Motor neuron (in vitro differentiated cells): ENCODE data around the gene ZFAND3. TPM values are rescaled to one million over a fixed set of nuclear protein-coding genes. Genes with fewer than 3 reads are reported as not detected.
"Not testable (repeated sequence)": the region's sequence is repeated elsewhere in the genome, so short reads cannot be mapped to it uniquely, and the experiment has no call there.

ENCODE experiments used
- ATAC-seq, 8 experiments: fragments of 200-7000 bp; cut with Tn5 transposase; replicated peaks in 6 of 8; 2 replicates each; pipeline ENCODE4 v1.8.0; 2021; ENCODE audit warnings: mild to moderate bottlenecking in 8 of 8, moderate library complexity in 8 of 8
- H3K27ac ChIP-seq, 2 donors: fragments of 250-450 bp; sonication (Bioruptor Pico); 2 replicates each; pipeline ENCODE4 v1.9.0; 2021; ENCODE audit warnings: antibody characterized with exemption in 2 of 2, mild to moderate bottlenecking in 2 of 2, moderate library complexity in 1 of 2
- H3K4me1 ChIP-seq, 2 donors: fragments of 250-450 bp; sonication (Bioruptor Pico); replicated peaks in 1 of 2; 2 replicates each; pipeline ENCODE4 v1.6.1; 2021; ENCODE audit warnings: antibody characterized with exemption in 2 of 2, mild to moderate bottlenecking in 2 of 2, moderate library complexity in 1 of 2
- H3K4me3 ChIP-seq, 5 donors: fragments of 250-450 bp; sonication (Bioruptor Pico); 2 replicates each; pipeline ENCODE4 v1.9.0; 2021; ENCODE audit warnings: antibody characterized with exemption in 5 of 5, mild to moderate bottlenecking in 5 of 5, moderate library complexity in 4 of 5
- WGBS, 10 experiments: fragments of 450-650 bp; shearing (Covaris generic); methylation state at CpG; one replicate each; pipeline ENCODE4 v1.0.0; 2022; 5-methylcytosine and 5-hydroxymethylcytosine counted together
- in situ Hi-C, 9 experiments: fragments of 400-800 bp; cut with MboI; loops; one replicate each; pipeline ENCODE4 v1.15.0; 2021; ENCODE audit warnings: low sequenced_read_pairs in 9 of 9, low pct_unique_long_range_greater_than_20kb in 2 of 9; ENCODE audit not compliant: unreplicated experiment in 9 of 9
- total RNA-seq, 8 experiments: library from RNA; unstranded; fragments of 300-600 nt; gene quantifications; 2 replicates each; pipeline versions ENCODE4 v1.2.3 to v1.2.4, GENCODE V29; 2022

Gene ZFAND3
- total RNA-seq, 8 experiments from 2014 or later = 21.2 to 54.1 (median 39.2) TPM

DNA sequence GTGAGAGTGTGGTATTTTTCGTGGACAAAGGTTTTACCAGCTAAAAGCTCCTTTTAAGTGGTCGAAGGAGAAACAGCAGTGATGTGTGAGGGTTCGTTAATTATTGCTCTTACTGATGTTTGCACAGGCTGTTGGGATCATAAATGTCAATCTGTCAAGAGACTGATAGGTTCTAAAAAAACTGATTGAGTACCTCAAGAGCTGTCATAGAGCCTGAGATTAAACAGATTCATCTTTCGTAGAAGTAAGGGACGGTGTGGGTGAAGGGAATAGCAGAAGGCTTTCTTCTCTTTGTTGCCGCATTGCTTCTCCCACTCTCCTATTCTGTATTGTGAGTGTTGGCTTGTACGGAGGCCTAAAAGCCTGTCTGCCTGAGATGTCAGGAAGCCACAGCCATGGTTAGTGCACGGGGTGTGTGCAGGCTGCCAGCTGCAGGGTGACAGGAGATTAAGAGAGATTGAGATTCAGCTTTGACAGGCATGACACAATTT is 291.0 kb downstream of the ZFAND3 start:
- in situ Hi-C loops = no loop called here
- 20 to 85% (median 67%) methylated on average over 3 to 8 of the region's 8 CpGs; no CpG with 5 or more reads in 1 of the 10 experiments for WGBS, 10 experiments
- Histone ChIP-seq H3K4me1 (peaks cover 11 to 36% of the 10 kb centered on the region in 2 donors), H3K27ac (peak overlapping the region in 1 of 2 donors; percentile 15), H3K4me3 (no peak overlapping the region)
- peak in 7 of 8 experiments; percentile 31 to 77 (median 60) for ATAC-seq

DNA sequence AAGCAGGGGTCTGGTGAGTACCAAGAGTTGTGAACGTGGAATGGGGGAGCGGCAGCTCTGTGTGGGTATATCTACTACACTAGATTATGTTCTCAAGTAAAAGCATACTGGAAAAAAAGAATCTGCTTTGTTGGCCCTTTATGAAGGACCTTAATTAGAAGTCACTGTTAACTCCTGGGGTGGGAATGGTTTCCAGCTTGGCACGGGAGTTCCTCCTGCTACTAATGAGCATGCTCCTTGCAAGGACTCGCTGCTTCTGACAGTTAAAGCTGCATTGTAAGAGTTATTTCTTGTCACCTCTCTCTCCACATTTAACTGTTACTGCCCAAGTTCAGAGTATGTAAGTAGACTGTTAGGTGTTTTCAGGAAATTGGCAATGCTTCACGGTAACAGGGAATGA is 292.7 kb downstream of the ZFAND3 start:
- 70 to 100% (median 83%) methylated on average over 1 to 5 of the region's 5 CpGs; no CpG with 5 or more reads in 1 of the 10 experiments for WGBS, 10 experiments
- H3K4me1 ChIP-seq = peaks cover 13 to 36% of the 10 kb centered on the region in 2 donors
- no peak overlapping the region for H3K27ac ChIP-seq
- in situ Hi-C loops = no loop called here
- ATAC-seq = no peak
- H3K4me3 ChIP-seq = no peak overlapping the region

DNA sequence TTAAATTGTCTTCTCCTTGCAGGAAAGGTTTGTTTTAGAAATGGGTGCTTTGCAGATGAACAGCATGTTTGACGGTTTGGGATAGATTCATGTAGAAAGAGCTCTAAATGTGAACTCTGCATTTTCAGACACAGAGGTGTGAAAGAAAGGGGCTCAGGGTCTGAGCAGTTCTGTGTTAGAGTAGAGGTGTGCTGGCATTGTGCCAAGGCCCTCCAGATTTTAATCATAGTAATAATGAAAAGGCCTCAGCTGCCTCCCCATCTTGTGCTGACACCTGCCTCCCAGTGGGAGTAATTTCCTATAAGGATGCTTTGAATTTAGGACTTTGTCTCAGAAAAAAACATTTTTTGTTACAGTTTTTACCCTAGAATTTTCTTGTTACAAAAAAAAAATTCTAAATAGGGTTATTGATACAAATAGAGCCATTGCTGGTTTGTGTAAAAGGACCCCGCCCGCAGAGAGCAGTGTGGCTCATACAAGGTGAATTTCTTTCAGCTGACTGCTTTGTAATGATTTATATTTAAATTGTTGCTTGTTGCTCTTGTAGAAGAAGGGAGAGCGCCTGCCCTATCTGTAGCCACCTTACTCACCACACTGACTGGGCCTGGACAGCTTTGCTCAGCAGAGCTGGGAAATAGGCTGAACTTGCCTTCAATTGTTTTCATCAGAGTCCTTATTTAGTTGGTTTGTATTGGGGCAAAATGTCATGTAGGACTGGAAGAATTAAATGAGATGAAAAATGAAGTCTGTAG is 294.5 kb downstream of the ZFAND3 start:
- peak in 6 of 8 experiments; percentile 38 to 75 (median 62) for ATAC-seq
- Histone ChIP-seq H3K27ac (no peak overlapping the region), H3K4me1 (peaks cover 13 to 36% of the 10 kb centered on the region in 2 donors), H3K4me3 (no peak overlapping the region)
- WGBS, 10 experiments = 78 to 100% (median 98%) methylated on average over 1 to 4 of the region's 4 CpGs
- in situ Hi-C loops = no loop called here

DNA sequence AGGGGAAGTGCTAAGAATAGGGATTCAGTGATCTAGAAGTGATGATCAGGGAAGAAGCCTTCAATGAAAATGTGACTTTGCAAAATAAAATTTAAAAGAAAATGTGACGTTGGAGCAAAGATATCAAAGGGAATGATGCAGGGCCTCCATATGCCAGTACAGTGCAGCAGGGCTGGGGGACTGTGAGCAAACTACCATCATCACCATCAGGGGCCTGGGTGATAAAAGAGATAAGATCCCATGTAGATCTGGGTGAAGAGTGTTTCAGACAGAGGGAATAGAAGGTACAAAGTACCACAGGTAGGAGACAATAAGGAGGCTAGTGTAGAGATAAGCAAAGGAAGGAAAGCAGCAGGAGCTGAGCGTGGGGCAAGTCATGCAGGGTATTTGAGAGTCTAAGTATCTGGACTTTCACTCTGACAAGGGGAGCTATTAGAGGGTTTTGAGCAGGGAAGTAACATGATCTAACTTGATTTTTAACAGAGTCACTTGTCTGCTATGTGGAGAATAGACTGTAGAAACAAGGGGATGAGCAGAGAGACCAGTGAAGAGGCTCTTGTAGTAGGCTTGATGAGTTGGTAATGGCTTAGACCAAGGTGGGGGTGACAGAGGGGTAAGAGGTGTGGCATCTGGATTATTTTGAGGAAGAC is 295.6 kb downstream of the ZFAND3 start:
- 85 to 100% (median 92%) methylated on average over 1 to 2 of the region's 2 CpGs; no CpG with 5 or more reads in 3 of the 10 experiments for WGBS, 10 experiments
- no peak for ATAC-seq
- H3K27ac ChIP-seq = no peak overlapping the region
- in situ Hi-C loops = no loop called here
- H3K4me3 ChIP-seq = no peak overlapping the region
- H3K4me1 ChIP-seq = peaks cover 12 to 43% of the 10 kb centered on the region in 2 donors

DNA sequence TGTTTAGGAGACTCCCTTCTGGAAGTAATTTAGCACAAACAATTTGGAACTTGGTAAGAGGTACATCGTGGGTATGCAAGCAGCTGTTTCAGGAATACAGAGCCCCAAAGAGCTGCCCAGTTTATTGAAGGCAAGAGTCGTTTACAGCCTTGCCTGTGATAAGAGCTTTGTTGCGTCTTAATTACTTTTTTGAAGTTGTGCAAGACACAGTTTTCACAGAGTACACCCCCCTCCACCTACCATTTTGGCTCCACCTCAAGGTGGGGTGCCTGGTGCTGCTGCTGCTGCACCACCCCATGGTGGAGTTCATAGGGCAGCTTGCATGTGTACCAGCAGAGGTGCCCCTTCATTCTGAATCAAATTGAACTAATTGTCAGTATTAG is 296.1 kb downstream of the ZFAND3 start:
- Histone ChIP-seq H3K4me3 (no peak overlapping the region), H3K4me1 (peaks cover 7 to 41% of the 10 kb centered on the region in 2 donors), H3K27ac (no peak overlapping the region)
- in situ Hi-C loops = no loop called here
- WGBS, 10 experiments = 57 to 100% (median 83%) methylated on average over 1 to 3 of the region's 3 CpGs; no CpG with 5 or more reads in 5 of the 10 experiments
- no peak for ATAC-seq

DNA sequence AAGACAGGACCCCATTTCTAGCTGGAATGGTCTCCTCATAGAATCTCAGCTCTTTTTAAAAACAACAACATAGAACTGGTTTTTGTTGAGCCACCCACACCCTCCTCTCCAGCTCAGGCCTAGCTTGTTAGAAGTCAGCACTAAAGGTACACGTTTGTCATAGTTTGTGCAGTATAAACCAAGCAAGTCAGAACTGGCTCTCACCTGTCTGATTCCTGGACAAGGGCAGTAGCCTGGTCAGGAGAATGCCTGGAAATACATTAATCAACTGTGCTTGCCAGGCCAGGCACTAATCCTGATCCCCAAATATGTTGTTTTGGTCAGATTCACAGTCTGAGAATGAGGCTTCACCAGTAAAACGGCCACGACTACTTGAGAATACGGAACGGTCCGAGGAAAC is 296.7 kb downstream of the ZFAND3 start:
- in situ Hi-C loops = no loop called here
- WGBS, 10 experiments = 60 to 100% (median 92%) methylated on average over 1 to 6 of the region's 6 CpGs; no CpG with 5 or more reads in 5 of the 10 experiments
- Histone ChIP-seq H3K4me1 (peaks cover 5 to 37% of the 10 kb centered on the region in 2 donors), H3K4me3 (no peak overlapping the region), H3K27ac (no peak overlapping the region)
- ATAC-seq = no peak

DNA sequence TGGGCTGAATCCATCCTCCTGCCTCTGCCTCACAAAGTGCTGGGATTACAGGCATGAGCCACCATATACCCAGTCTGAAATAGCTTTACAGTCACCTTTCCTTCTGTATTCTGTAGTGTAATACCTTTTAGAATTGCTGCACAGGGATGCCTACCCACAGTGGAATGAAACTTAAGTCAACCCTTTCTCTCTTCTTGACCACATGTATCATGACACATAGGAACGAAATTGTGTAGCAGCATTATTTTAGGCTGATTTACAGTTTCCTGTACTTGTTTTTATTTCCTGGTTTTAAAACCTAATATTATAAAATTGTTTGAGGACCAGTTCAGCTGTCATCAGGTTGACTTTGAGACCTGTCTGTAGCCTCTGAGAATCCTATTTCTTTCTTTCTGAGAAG is 297.8 kb downstream of the ZFAND3 start:
- ATAC-seq = no peak
- in situ Hi-C loops = no loop called here
- Histone ChIP-seq H3K4me3 (no peak overlapping the region), H3K4me1 (peaks cover 5 to 33% of the 10 kb centered on the region in 2 donors), H3K27ac (no peak overlapping the region)
- WGBS, 10 experiments = 14 to 100% (median 88%) methylated on average over 1 of the region's 1 CpG

DNA sequence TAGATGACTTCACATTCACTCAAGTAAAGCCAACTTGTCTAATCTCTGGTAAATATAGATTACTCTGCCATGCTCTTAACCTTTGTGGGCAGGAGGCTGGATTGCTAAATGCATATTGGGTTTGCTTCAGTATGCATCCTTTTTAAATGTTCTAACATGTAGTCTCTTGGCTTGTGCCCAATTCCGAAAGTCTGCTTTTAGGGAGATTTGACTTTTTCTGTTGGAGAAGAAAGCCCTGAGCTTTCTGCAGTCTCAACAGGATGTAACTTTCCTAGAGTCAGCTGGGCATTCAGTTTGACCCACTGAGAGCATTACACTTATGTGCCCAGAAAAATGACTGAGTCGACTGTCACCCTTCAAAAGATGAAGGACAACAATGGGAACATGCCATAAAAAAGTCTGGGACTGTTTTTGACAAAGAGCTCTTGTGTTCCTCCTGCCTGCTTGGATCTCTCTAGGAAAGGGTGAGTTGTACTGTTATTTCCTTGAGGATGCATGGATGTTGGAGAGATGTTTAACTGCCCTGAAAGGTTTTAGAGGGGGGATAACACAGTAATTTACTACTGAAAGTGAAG is 299.4 kb downstream of the ZFAND3 start:
- in situ Hi-C loops = no loop called here
- no peak for ATAC-seq
- WGBS, 10 experiments = 43 to 100% (median 73%) methylated on average over 1 to 2 of the region's 2 CpGs; no CpG with 5 or more reads in 1 of the 10 experiments
- no peak overlapping the region for H3K4me3 ChIP-seq
- H3K27ac ChIP-seq = no peak overlapping the region
- H3K4me1 ChIP-seq = peaks cover 5 to 24% of the 10 kb centered on the region in 2 donors

DNA sequence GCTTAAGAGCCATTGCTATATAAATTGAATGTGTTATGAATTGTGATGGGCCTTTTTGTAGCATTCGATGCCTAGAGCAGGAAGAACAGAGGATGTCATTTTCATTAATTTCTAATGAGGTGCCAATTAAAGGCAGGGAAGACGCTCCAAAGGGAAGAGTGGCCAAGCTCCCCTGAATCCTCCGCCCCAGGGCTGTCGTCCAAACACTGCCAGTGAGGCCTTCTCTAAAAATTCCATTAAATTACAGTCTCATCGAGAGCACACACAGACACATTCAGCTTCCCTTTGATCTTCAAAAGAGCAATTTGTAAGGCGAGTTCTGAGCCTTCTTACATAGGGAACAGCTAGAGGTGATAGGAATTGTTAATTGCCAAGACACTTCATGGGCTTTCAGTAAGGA is 300.0 kb downstream of the ZFAND3 start:
- in situ Hi-C loops = no loop called here
- H3K4me1 ChIP-seq = peaks cover 2 to 17% of the 10 kb centered on the region in 2 donors
- H3K4me3 ChIP-seq = no peak overlapping the region
- 14 to 80% (median 62%) methylated on average over 1 to 6 of the region's 6 CpGs; no CpG with 5 or more reads in 1 of the 10 experiments for WGBS, 10 experiments
- no peak overlapping the region for H3K27ac ChIP-seq
- peak in 1 of 8 experiments; percentile 29 for ATAC-seq

DNA sequence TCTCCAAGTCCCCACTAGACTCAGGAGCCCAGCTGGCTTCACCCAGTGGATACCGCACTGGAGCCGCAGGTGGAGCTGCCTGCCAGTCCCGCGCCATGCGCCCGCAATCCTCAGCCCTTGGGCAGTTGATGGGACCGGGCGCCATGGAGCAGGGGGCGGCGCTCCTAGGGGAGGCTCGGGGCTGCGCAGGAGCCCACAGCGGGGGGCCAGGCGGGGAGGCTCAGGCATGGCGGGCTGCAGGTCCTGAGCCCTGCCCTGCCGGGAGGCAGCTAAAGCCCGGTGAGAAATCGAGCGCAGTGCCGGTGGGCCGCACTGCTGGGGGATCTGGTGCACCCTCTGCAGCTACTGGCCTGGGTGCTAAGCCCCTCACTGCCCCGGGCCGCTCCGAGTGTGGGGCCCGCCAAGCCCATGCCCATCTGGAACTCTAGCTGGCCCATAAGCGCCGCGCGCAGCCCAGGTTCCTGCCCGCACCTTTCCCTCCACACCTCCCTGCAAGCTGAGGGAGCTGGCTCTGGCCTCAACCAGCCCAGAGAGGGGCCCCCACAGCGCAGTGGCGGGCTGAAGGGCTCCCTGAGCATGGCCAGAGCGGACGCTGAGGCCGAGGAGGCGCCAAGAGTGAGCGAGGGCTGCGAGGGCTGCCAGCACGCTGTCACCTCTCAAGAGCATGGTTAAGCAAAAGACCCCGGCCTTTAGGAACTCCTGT is 304.8 kb downstream of the ZFAND3 start:
- H3K27ac ChIP-seq, ATAC-seq, in situ Hi-C loops, H3K4me3 ChIP-seq: not testable (repeated sequence)
- peaks cover 0 to 10% of the 10 kb centered on the region in 2 donors for H3K4me1 ChIP-seq
- WGBS, 10 experiments = 93 to 100% (median 98%) methylated on average over 1 to 6 of the region's 40 CpGs; no CpG with 5 or more reads in 6 of the 10 experiments

DNA sequence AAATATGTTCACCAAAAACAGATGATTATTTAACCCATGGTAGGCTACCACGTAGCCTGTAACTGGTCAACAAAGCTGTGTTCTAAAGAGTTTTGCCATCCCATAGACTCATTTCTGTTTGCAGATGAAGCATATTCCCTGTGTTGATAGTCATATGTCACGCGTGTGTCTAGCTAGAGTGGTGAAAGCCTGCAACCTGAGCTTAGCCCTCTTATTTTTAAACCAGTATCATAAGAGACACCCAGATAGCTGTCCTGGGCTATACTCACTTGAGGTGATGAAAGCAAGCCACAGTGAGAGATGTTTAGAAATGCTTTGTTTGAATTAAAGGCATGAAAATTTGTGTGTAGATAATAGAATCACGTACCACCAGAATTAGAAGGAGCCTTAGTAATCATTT is 307.8 kb downstream of the ZFAND3 start:
- in situ Hi-C loops = no loop called here
- no peak for ATAC-seq
- H3K27ac ChIP-seq = no peak overlapping the region
- H3K4me3 ChIP-seq = no peak overlapping the region
- WGBS, 10 experiments = 80 to 100% (median 94%) methylated on average over 1 to 4 of the region's 4 CpGs; no CpG with 5 or more reads in 1 of the 10 experiments
- no peaks in the 10 kb centered on the region for H3K4me1 ChIP-seq

DNA sequence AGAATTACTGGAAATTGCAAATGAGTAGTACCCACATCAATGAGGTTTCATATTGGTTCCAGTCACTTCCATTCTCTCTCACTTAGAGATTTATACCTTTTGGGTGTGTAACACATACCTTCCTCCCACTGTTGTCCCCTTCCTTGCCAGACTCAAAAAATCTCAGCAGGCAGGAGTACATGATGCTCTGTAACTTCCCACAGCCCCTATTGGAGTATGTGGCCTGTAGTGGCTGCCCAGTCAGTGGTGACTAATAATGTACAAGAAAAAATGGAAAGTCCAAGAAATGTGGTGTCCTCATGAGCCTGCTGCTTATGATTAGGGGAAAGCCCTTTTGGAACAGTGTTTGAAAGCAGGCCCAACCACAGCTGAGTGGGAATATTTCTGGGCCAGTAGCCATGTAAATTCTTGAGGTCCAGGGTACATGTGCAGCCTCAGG is 312.0 kb downstream of the ZFAND3 start:
- ATAC-seq = peak in 4 of 8 experiments; percentile 31 to 98 (median 69)
- no peak overlapping the region for H3K27ac ChIP-seq
- in situ Hi-C loops = no loop called here
- no peak overlapping the region for H3K4me3 ChIP-seq
- H3K4me1 ChIP-seq = peaks cover under 1 to 15% of the 10 kb centered on the region in 2 donors
